Glutamatergic neuron (in vitro differentiated cells): ENCODE measurements around the gene DCTN2. TPM values are rescaled to one million over a fixed set of nuclear protein-coding genes. Genes with fewer than 3 reads are reported as not detected.

ENCODE experiments used
- DNase-seq: peaks from one replicate; pipeline ENCODE4 v3.0.0; 2022
- H3K27ac Mint-ChIP-seq: one replicate; pipeline ENCODE4 v1.8.0; 2020; ENCODE audit warnings: mild to moderate bottlenecking, mixed read lengths, inconsistent platforms; ENCODE audit not compliant: unreplicated experiment
- H3K27me3 Mint-ChIP-seq: one replicate; pipeline ENCODE4 v1.8.0; 2020; ENCODE audit warnings: mild to moderate bottlenecking, moderate library complexity, mixed read lengths, inconsistent platforms; ENCODE audit not compliant: unreplicated experiment
- H3K36me3 Mint-ChIP-seq: one replicate; pipeline ENCODE4 v1.8.0; 2020; ENCODE audit warnings: mild to moderate bottlenecking, mixed read lengths, inconsistent platforms; ENCODE audit not compliant: unreplicated experiment
- H3K4me1 Mint-ChIP-seq: one replicate; pipeline ENCODE4 v1.8.0; 2020; ENCODE audit warnings: mild to moderate bottlenecking, low read depth, mixed read lengths, inconsistent platforms; ENCODE audit not compliant: unreplicated experiment
- H3K4me3 Mint-ChIP-seq: one replicate; pipeline ENCODE4 v1.8.0; 2020; ENCODE audit warnings: mild to moderate bottlenecking, mixed read lengths, inconsistent platforms; ENCODE audit not compliant: unreplicated experiment
- H3K9me3 Mint-ChIP-seq: one replicate; pipeline ENCODE4 v1.8.0; 2020; ENCODE audit warnings: mild to moderate bottlenecking, moderate library complexity, mixed read lengths, inconsistent platforms; ENCODE audit not compliant: unreplicated experiment
- total RNA-seq: library from RNA; stranded (reverse); fragmentation: NEBNext Ultra II Directional; extraction: Animal tissue kit (Norgen Biotek cat#: 25700); gene quantifications from one replicate; pipeline ENCODE4 v1.2.1, GENCODE V29; 2021; ENCODE audit not compliant: unreplicated experiment
- TF ChIP-seq, protein P1 (sequence below): fragments of 200-600 bp; sonication (generic); IDR thresholded peaks from one replicate; pipeline ENCODE4 v1.5.0; 2021; ENCODE audit not compliant: partially characterized antibody, unreplicated experiment

DCTN2 gene
- total RNA-seq, 1 donor from 2014 or later = 484 TPM

DNA sequence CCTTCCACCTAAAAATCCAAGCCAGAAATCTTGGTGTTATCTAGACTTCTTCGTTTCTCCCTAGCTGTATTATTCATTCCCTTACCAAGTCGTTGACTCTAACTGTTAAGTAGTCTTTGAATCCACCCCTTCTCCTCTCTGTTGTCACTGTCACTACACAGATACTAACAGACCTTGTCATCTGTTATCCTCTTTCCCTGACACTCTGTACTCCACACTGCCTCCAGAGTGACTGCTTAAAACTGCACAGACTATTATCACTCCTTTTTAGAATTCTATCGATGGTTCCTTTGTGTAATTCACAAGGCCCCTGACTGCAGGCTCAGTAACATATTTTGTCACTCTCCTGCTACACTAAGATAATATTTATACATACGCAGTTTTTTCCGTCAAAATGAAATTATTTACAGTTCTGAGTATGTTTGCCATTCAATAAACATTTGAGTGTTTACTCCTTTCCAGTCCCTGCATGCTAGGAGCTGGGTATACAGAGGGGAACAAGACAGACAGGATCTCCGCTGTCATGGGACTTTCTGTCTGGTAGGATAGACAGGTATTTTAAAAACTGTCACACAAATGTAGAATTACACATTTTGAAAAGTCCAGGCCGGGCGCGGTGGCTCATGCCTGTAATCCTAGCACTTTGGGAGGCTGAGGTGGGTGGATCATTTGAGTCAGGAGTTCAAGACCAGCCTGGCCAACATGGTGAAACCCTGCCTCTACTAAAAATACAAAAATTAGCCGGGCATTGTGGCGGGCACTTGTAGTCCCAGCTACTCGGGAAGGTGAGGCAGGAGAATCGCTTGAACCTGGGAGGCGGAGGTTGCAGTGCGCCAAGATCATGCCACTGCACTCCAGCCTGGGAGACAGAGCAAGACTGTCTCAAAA, 55.4 kb downstream of the DCTN2 start:
- Mint-ChIP-seq H3K36me3 (peaks cover 23% of the 10 kb centered on the region), H3K4me3 (peak overlapping the region; percentile 78), H3K9me3 (peaks cover 20% of the 10 kb centered on the region), H3K4me1 (peaks cover 23% of the 10 kb centered on the region), H3K27ac (peak overlapping the region; percentile 96), H3K27me3 (peaks cover 26% of the 10 kb centered on the region)
- TF ChIP-seq, protein P1, sequence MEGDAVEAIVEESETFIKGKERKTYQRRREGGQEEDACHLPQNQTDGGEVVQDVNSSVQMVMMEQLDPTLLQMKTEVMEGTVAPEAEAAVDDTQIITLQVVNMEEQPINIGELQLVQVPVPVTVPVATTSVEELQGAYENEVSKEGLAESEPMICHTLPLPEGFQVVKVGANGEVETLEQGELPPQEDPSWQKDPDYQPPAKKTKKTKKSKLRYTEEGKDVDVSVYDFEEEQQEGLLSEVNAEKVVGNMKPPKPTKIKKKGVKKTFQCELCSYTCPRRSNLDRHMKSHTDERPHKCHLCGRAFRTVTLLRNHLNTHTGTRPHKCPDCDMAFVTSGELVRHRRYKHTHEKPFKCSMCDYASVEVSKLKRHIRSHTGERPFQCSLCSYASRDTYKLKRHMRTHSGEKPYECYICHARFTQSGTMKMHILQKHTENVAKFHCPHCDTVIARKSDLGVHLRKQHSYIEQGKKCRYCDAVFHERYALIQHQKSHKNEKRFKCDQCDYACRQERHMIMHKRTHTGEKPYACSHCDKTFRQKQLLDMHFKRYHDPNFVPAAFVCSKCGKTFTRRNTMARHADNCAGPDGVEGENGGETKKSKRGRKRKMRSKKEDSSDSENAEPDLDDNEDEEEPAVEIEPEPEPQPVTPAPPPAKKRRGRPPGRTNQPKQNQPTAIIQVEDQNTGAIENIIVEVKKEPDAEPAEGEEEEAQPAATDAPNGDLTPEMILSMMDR = peak; percentile 41
- no peak for DNase-seq

DNA sequence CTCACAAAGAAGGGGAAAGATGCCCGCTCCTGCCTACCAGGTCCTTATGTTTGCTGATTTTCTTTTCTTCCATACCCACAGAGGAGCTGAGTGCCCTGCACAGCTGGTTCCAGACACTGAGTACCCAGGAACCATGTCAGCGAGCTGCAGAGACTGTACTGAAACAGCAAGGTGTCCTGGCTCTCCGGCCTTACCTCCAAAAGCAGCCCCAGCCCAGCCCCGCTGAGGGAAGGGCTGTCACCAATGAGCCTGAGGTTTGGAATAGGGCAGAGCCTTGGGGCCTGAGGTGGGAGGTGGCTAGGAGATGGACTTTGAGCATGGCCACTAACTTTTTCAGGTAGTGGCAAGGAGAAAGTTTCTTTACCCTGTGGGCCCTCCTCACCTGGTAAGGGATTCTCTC, 56.9 kb downstream of the DCTN2 start:
- H3K4me1 Mint-ChIP-seq = peaks cover 22% of the 10 kb centered on the region

DNA sequence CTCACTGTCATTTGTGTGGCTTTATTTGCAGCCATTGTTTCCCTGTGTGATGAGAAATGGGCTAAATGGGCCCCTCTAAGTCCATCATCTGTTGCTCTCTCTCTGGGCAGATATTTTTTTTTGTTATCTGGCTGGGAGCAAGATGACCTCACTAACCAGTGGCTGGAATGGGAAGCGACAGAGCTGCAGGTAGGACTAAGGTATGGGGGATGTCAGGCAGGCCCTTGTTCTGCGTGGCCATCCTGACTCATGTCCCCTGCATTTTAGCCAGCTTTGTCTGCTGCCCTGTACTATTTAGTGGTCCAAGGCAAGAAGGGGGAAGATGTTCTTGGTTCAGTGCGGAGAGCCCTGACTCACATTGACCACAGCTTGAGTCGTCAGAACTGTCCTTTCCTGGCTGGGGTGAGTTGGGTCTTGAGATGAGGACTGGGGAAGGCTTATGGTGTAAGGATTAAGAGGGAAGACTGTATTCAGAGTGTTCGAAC, 57.8 kb downstream of the DCTN2 start:
- Mint-ChIP-seq H3K4me3 (peak overlapping the region; percentile 94), H3K4me1 (peaks cover 22% of the 10 kb centered on the region), H3K27me3 (peaks cover 28% of the 10 kb centered on the region), H3K36me3 (peaks cover 23% of the 10 kb centered on the region), H3K9me3 (peaks cover 20% of the 10 kb centered on the region), H3K27ac (peak overlapping the region; percentile 96)
- TF ChIP-seq, protein P1 = no peak
- DNase-seq = no peak

More for the DNA sequence above, 56.9 kb downstream of the DCTN2 start:
- TF ChIP-seq, protein P1 = no peak
- peaks cover 20% of the 10 kb centered on the region for H3K9me3 Mint-ChIP-seq
- H3K27ac Mint-ChIP-seq = peak overlapping the region; percentile 96
- no peak for DNase-seq
- peaks cover 28% of the 10 kb centered on the region for H3K27me3 Mint-ChIP-seq
- H3K36me3 Mint-ChIP-seq = peaks cover 23% of the 10 kb centered on the region
- peak overlapping the region; percentile 94 for H3K4me3 Mint-ChIP-seq

GRCh38 chr12:57488402-57489156, 58.4 kb downstream of the DCTN2 start:
- Mint-ChIP-seq H3K27me3 (peaks cover 28% of the 10 kb centered on the region), H3K4me3 (peak overlapping the region; percentile 94), H3K36me3 (peaks cover 23% of the 10 kb centered on the region), H3K27ac (peak overlapping the region; percentile 96), H3K4me1 (peaks cover 22% of the 10 kb centered on the region), H3K9me3 (peaks cover 20% of the 10 kb centered on the region)
- TF ChIP-seq, protein P1 = no peak
- DNase-seq = peak; percentile 68
